HepG2 (cell line): Measurements from ENCODE around the gene ZBTB46. TPM values are rescaled to one million over a fixed set of nuclear protein-coding genes. Genes with fewer than 3 reads are reported as not detected.
A peak's percentile ranks its signal among the peaks of the same experiment; 100 is the strongest.

Experiments
- AFF4 ChIP-seq: sonication (generic); formaldehyde crosslinking; IDR thresholded peaks from 2 replicates; pipeline ENCODE4 v1.4.0; 2020; ENCODE audit warnings: missing genetic modification reagents
- ATF7 ChIP-seq, 2 experiments: fragments of 450-650 bp in 1 of 2; sonication (generic) in 1 of 2; formaldehyde crosslinking in 1 of 2; IDR thresholded peaks; 2 replicates each; pipeline versions ENCODE4 v1.4.0 to v1.6.1; 2016 to 2020; ENCODE audit warnings: antibody characterized with exemption in 1 of 2, mild to moderate bottlenecking in 1 of 2, missing genetic modification reagents in 1 of 2
- BATF2 ChIP-seq: sonication (generic); formaldehyde crosslinking; IDR thresholded peaks from 2 replicates; pipeline ENCODE4 v1.8.0; 2022; ENCODE audit warnings: mild to moderate bottlenecking, missing genetic modification reagents, moderate library complexity
- EHMT2 ChIP-seq: fragments of 200-600 bp; sonication (generic); IDR thresholded peaks from 2 replicates; pipeline ENCODE4 v1.7.0; 2017; ENCODE audit warnings: antibody characterized with exemption, low read depth, low read length, borderline replicate concordance
- ERF ChIP-seq: IDR thresholded peaks from 2 replicates; pipeline ENCODE4 v1.6.1; 2018; ENCODE audit warnings: missing biosample characterization, missing genetic modification reagents
- PREB ChIP-seq: sonication (generic); formaldehyde crosslinking; IDR thresholded peaks from 2 replicates; pipeline ENCODE4 v1.4.0; 2020; ENCODE audit warnings: missing genetic modification reagents
- RBM22 ChIP-seq: fragments of 200-400 bp; formaldehyde crosslinking; optimal IDR thresholded peaks from 2 replicates; pipeline ENCODE3; 2017; ENCODE audit warnings: mild to moderate bottlenecking, low read length, moderate library complexity
- RBM39 ChIP-seq: fragments of 200-400 bp; formaldehyde crosslinking; IDR thresholded peaks from one replicate; pipeline ENCODE4 v1.6.1; 2018; ENCODE audit warnings: antibody characterized with exemption, mild to moderate bottlenecking, low read depth, low read length; ENCODE audit not compliant: poor library complexity, severe bottlenecking
- REST ChIP-seq, 2 experiments: IDR thresholded peaks; 2 replicates each; pipeline ENCODE4 v1.6.1; 2011 to 2012; ENCODE audit warnings: low read length in 2 of 2, borderline replicate concordance in 1 of 2, low read depth in 1 of 2, mild to moderate bottlenecking in 1 of 2, moderate library complexity in 1 of 2
- ZBTB2 ChIP-seq: sonication (generic); formaldehyde crosslinking; IDR thresholded peaks from 2 replicates; pipeline ENCODE4 v1.8.0; 2022; ENCODE audit warnings: low read depth, missing genetic modification reagents
- ZNF292 ChIP-seq: sonication (generic); formaldehyde crosslinking; IDR thresholded peaks from 2 replicates; pipeline ENCODE4 v1.8.1; 2022; ENCODE audit warnings: mild to moderate bottlenecking, low read depth, missing genetic modification reagents, borderline replicate concordance
- ZNF432 ChIP-seq: sonication (generic); formaldehyde crosslinking; IDR thresholded peaks from 2 replicates; pipeline ENCODE4 v1.5.0; 2020; ENCODE audit warnings: missing genetic modification reagents, mild to moderate bottlenecking, borderline replicate concordance
- polyA plus RNA-seq, 8 experiments: library from polyadenylated mRNA; depleted of rRNA in 3 of 8; stranded (reverse) in 7 of 8; unstranded in 1 of 8; fragments of >200 nt; fragmentation: Illumina TruSeq in 4 of 8; extraction: Trizol in 4 of 8; gene quantifications; 2 replicates each; pipeline versions ENCODE4 v1.2.1 to v1.2.3, GENCODE V29; 2011 to 2016; ENCODE audit warnings: low read depth in 4 of 8, missing spikeins in 1 of 8, mixed read lengths in 1 of 8; ENCODE audit not compliant: insufficient read depth in 1 of 8
- total RNA-seq, 5 experiments: library from RNA; depleted of rRNA; stranded (reverse); fragments of >200 nt; fragmentation: Illumina TruSeq; extraction: Trizol; gene quantifications; 2 replicates each; pipeline ENCODE4 v1.2.3, GENCODE V29; 2016; ENCODE audit warnings: low read depth in 1 of 5
- TF ChIP-seq, protein P1 (sequence below): IDR thresholded peaks from 2 replicates; pipeline ENCODE4 v1.6.1; 2016; ENCODE audit warnings: low read depth

Gene ZBTB46
- total and polyA plus RNA-seq, 2 of the 13 experiments (the other 11 are each of a cell fraction or from before 2014, with no cell fraction given), result 1.6 to 13.5 TPM

DNA sequence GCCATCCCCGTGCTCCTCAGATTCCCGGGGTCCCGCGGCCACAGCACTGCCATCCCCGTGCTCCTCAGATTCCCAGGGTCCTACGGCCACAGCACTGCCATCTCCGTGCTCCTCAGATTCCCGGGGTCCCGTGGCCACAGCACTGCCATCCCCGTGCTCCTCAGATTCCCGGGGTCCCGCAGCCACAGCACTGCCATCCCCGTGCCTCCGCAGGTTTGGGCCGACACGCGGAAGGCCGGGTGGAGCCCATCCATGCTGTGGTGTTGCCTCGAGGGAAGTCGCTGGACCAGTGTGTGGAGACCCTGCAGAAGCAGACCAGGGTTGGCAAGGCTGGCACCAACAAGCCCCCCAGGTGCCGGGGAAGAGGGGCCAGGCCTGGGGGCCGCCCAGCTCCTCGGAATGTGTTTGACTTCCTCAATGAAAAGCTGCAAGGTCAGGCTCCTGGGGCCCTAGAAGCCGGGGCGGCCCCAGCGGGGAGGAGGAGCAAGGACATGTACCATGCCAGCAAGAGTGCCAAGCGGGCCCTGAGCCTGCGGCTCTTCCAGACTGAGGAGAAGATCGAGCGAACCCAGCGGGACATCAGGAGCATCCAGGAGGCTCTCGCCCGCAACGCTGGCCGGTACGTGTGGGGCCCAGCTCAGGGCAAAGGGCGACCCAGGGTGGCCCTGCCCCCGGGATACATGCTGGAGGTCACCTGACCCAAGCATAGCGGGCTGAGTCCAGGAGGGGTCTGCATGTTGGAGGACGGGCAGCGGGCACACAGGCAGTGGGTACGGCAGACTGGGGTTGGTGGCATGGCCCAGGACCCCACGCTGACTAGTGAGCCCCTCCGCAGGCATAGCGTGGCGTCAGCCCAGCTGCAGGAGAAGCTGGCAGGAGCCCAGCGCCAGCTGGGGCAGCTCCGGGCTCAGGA is 95.9 kb downstream of the ZBTB46 start (continued):
- no peak for TF ChIP-seq ATF7 (IDR thresholded peaks at IDR 0.05)
- TF ChIP-seq ATF7 (CRISPR knock-in tag; IDR thresholded peaks at IDR 0.05), result 0 out of 2 replicates have a peak, but pooled peaks have one; percentile 24
- no peak for TF ChIP-seq ERF (CRISPR knock-in tag)
- no peak for TF ChIP-seq ZBTB2 (CRISPR knock-in tag)
- TF ChIP-seq RBM39, result no peak
- no peak for TF ChIP-seq REST (IDR thresholded peaks at IDR 0.05; ENCODE audit: borderline replicate concordance in 1 of 2, low read depth in 1 of 2, low read length in 2 of 2)
- TF ChIP-seq, protein P1, sequence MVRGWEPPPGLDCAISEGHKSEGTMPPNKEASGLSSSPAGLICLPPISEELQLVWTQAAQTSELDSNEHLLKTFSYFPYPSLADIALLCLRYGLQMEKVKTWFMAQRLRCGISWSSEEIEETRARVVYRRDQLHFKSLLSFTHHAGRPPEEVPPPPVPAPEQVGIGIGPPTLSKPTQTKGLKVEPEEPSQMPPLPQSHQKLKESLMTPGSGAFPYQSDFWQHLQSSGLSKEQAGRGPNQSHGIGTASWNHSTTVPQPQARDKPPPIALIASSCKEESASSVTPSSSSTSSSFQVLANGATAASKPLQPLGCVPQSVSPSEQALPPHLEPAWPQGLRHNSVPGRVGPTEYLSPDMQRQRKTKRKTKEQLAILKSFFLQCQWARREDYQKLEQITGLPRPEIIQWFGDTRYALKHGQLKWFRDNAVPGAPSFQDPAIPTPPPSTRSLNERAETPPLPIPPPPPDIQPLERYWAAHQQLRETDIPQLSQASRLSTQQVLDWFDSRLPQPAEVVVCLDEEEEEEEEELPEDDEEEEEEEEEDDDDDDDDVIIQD (CRISPR knock-in tag), result no peak
- TF ChIP-seq PREB (CRISPR knock-in tag), result no peak
- no peak for TF ChIP-seq ZNF292 (CRISPR knock-in tag)
- TF ChIP-seq RBM22, result peak; percentile 1
- TF ChIP-seq AFF4, result no peak
- no peak for TF ChIP-seq BATF2 (CRISPR knock-in tag)
- no peak for TF ChIP-seq EHMT2
- TF ChIP-seq ZNF432 (CRISPR knock-in tag), result no peak
